HG03571 (cell line): ENCODE results near the gene FBL.
"Not testable (repeated sequence)": the region's sequence is repeated elsewhere in the genome, so short reads cannot be mapped to it uniquely, and the experiment has no call there.

Source experiments
- ATAC-seq: cut with Tn5 transposase; IDR thresholded peaks from one replicate; pipeline ENCODE4 v1.9.1; 2021; ENCODE audit not compliant: unreplicated experiment

FBL gene

DNA sequence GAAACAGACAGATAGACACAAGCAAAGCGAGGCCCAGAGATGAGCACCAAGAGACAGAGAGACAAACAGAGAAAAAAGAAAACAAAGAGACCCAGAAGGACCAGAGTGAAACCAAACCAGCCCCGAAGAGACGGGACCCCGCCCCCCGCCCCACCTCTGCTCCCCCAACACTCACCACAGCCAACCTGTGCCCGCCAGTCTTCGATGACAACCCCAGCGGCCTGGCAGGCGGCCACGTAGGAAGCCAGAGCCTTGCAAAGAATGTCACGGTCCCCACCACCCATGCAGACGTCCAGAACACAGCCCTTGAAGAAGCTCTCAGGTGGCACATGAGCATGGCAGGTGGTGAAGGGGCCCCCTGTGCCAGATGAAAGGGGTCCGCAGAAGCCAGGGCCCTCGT lies 31.3 kb upstream of the FBL start:
- not testable (repeated sequence) for ATAC-seq

- ATAC-seq: not testable (repeated sequence)
These were observed 30.3 kb upstream of the FBL start for GRCh38 chr19:39876486-39876885.

DNA sequence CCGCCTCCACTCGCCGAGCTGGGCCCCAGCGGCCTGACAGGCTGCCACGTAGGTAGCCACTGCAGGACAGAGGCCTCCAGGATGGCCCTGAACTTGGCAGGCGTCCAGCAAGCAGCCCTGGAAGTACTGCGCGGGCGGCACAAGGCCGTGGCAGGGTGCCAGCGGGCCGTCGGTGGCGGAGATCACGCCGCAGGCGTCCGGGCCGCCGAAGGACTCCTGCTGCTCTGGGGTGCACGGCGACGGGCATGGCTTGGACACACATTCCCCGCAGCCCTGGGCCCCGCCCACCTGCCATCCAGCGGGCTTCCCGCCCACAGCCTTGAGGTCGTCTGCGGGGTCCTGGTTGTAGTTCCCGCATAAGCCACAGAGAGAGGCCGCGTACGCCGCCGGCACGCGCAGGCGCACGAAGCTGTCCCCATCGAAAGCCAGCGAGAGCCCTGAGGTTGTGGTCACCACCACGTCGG lies 29.3 kb upstream of the FBL start:
- not testable (repeated sequence) for ATAC-seq

- no peak for ATAC-seq
These were observed 28.2 kb upstream of the FBL start for GRCh38 chr19:39874404-39874803.

GRCh38 chr19:39873385-39873784 lies 27.2 kb upstream of the FBL start:
- ATAC-seq: no peak

DNA sequence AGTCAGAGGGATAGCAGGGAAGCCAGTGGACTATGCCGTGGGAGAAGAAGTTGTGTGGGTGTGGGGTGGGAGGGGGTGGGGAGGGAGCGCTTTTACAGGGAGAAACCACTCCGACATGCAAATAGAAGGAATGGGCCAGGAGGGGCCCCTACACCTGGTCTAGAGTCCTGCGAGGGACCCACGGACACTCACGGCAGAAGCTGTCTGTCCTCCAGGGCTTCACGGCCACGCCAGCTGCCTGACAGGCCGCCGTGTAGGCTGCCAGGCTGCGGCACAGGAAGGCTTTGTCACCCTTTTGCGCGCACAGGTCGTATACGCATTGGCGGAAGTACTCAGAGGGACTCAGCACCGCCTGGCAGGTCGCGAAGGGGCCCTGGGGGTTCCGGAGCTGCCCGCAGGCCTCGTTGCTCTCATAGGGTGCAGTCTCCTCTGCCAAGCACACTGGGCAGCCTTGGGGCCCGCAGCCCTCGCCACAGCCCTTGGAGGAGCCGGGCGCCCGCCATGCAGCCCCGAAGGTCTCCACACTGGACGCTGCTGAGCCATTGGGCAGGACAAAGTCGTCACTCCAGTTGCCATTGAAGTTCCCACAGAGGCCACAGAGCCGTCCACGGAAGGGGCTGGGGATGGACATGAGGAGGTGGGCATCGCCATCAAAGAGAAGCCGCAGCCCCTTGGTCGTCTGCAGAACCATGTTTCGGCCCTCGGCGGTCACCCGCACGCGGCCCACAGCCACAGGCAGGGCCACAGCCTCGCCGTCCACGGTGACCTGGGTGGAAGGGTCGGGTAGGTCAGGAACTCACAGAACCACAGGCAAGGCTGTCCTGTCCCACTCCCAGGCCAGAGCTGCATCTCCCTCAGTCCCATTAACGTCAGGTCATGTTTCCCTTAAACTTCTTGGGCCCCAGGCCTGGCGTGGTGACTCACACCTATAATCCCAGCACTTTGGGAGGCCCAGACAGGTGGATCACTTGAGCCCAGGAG lies 26.0 kb upstream of the FBL start:
- no peak for ATAC-seq

DNA sequence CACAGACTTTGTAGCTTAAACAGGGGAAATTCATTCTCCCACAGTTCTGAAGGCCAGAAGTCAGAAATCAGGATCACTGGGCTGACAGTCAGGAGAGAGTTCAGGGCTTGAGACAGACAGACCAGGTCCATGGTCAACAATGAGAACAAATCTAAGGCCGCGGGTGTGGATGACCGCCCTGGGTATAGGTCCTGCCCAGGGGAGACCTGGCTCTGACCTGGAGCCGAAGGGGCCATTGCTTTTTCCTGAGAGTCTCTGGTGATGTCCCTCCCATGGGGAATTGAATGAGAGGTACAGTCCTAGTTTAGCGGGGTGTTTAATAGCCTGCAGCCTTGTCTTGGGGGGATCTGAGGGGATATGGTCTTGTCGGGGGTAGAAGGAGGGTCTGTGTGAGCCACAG lies 25.2 kb upstream of the FBL start:
- no peak for ATAC-seq

DNA sequence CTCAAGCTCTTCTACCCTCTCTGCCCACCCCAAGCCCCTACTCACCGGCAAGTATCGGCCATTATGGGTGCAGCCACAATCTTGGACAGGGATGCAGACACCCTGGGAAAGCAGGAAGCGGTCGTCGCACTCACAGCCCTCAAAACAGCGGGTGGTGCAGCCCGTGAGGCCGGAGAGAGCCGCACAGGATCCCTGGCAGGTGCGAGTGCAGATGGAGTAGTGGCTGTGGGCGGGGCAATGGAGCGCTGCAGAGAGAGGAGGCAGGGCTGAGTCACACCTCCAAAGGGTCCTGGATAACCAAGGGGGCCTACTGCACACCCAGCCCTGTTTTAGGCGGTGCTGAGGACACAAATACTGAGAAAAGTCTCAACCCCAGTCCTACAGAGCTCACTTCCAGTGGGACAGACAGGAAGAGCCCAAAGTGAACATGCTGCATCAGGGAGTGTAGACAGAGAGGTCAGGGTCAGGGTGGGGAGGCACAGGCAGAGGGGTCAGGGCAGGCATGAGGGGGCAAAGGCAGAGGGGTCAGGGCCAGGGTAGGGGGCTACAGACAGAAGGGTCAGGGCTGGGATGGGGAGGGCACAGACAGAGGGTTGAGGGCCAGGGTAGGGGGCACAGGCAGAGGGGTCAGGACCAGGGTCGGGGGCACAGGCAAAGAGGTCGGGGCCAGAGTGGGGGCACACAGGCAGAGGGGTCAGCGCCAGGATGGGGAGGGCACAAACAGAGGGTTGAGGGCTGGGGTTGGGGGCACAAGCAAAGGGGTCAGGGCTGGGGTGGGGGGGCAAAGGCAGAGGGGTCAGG lies 24.2 kb upstream of the FBL start:
- no peak for ATAC-seq

DNA sequence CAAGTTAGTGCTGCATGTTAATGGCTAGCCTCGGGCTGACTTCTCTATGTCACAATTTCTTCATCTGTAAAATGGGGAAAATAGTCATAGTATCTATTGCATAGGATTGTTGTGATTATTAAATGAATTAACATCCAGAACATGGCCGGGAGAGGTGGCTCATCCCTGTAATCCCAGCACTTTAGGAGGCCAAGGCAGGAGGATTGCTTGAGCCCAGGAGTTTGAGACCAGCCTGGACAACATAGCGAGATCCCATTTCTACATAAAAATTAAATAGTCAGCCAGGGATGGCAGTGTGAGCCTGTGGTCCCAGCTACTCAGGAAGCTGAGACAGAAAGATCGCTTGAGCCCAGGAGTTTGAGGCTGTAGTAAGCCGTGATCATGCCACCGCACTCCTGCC lies 21.8 kb upstream of the FBL start:
- ATAC-seq: no peak

- ATAC-seq: no peak
These were observed 21.0 kb upstream of the FBL start for GRCh38 chr19:39867133-39867532.

DNA sequence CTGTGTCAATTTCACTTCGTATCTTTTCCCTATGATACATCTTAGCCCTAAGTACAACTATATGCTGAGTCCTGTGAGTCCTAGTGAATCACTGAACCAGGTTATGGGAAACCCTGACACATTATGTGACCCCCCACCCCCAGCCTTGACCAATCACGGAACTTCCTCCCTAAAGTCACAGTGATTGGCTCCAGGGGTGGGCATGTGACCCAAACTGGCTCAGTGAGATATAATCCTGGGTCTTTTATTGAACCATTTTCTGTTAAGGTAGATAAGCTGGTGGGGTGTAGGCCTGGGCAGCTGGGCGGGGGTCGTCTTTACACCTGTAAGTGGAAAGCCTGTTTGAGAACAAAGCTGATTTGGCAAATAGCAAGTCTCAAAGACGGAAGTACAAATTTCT lies 19.8 kb upstream of the FBL start:
- ATAC-seq: no peak

DNA sequence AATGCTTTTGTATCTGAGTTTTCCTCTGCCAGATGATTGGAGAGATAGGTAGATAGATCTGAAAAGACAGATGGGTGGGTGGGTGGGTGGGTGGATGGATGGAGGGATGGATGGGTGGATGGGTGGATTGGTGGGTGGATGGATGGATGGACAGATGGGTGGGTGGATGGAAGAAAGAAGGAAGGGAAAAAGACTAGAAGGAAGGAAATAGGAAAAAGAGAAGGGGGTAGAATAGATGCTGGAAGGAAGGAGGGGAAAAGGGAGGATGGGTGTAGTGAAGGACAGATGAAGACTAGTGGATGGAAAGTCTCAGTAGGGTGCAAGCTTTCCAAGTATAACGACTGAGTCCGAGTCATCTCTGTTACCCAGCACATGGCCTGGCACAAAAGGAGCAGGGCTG lies 19.0 kb upstream of the FBL start:
- no peak for ATAC-seq

GRCh38 chr19:39864118-39864517 lies 17.9 kb upstream of the FBL start:
- ATAC-seq: no peak

DNA sequence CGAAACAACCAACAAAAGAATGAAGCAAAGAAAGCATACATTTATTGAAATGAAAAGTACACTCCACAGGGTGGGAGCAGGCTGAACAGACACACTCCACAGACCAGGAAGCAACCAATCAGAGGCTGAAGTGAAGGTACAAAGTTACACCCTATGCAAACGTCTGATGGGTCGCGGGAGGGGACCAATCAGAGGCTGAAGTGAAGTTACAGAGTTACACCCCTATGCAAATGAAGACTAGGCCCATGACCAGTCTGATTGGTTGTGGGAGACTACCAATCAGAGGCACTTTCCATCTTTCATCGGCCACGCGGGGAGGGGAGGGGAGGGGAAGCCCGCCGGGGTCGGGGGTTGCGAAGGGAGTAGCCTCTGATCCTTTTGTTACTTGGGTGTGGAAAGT lies 12.4 kb upstream of the FBL start:
- ATAC-seq: no peak

DNA sequence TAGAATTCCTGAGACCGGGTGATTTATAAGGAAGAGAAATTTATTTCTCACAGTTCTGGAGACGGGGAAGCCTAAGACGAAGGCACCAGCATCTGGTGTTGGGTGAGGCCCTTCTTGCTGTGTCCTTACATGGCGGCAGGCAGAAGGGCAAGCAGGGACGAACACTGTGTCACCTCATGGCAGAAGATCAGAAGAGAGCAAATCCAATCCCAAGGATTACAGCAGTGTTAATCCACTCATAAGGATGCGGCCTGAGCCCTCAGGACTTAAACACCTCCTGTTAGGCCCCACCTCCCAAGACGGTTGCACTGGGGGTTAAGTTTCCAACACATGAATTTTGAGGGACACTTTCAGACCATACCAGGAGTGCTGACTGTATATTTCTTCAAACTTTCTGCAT lies 6.7 kb upstream of the FBL start:
- no peak for ATAC-seq

- ATAC-seq: no peak
These were observed 4.7 kb upstream of the FBL start for GRCh38 chr19:39850892-39851291.

DNA sequence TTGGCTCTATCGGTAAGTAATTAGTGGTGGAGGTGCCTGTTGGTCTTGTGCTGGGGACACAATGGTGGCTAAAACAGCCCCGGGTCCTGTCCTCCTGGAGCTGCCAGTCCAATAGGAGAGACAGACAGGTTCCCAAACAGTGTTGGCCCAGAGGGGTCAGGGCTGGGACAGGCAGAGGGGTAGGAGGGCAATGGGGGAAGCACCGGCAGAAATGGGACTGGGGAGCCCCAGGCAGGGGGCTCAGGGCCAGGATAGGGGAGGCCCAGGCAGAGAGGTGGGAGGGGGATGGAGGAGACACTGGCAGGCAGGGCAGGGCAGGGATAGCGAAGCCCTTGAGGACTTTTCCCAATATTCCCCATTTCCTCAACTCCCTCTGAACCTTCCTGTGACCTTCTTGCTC lies 2.2 kb upstream of the FBL start:
- no peak for ATAC-seq

DNA sequence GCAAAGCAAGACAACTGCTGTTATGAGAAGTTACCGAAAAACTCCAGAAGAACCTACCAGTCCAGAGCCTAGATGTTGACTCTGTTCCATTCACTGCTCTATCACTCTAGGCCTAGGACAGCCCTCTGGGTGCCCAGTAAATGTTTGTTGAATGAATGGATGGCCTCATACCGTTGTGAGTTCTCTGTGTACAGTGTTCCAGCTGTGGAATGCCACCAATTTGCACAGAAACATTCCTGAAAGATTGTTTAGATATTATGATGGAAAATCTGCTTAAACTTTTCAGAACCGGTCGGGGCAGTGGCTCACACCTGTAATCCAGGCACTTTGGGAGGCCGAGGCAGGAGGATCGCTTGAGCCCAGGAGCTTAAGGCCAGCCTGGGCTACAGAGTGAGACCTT lies 1.3 kb upstream of the FBL start:
- ATAC-seq: no peak

- no peak for ATAC-seq
These were observed 703 bp upstream of the FBL start for GRCh38 chr19:39846678-39847486.

- no peak for ATAC-seq
These were observed 621 bp downstream of the FBL start for GRCh38 chr19:39845584-39845932.

- ATAC-seq: no peak
These were observed 1.0 kb downstream of the FBL start for GRCh38 chr19:39845172-39845571.
